ENCODE results near the gene LMO7. TPM values are rescaled to one million over a fixed set of nuclear protein-coding genes. Genes with fewer than 3 reads are reported as not detected.

The LMO7 gene
- total and polyA plus RNA-seq, 8 donors = 17.1 to 214 (median 72.4) TPM

DNA sequence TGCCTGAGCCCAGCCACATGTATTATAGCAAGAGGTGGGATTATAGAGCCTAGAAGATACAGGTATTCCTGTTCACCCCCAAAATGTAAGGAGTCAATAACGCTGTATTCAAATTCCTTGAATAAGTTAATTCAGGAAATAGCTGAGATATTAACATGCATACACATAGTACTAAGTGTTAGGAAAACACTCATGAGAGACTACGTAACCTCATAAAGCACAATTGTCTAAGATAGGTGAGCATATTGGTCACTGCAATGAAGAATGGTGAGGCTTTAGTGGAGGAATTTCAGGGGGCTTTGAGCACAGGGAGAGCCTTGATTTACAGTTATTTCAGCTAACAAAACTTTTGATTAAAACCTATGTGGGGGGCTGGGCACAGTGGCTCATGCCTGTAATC lies 161.6 kb downstream of the LMO7 start:
- H3K36me3 ChIP-seq = peaks cover 0 to 34% (median 19%) of the 10 kb centered on the region in 4 donors
- no peak overlapping the region for H3K4me3 ChIP-seq
- no peaks in the 10 kb centered on the region for H3K9me3 ChIP-seq
- no peak overlapping the region for H3K27ac ChIP-seq
- H3K27me3 ChIP-seq = no peaks in the 10 kb centered on the region
- DNase-seq = no peak
- TF ChIP-seq, protein P1, sequence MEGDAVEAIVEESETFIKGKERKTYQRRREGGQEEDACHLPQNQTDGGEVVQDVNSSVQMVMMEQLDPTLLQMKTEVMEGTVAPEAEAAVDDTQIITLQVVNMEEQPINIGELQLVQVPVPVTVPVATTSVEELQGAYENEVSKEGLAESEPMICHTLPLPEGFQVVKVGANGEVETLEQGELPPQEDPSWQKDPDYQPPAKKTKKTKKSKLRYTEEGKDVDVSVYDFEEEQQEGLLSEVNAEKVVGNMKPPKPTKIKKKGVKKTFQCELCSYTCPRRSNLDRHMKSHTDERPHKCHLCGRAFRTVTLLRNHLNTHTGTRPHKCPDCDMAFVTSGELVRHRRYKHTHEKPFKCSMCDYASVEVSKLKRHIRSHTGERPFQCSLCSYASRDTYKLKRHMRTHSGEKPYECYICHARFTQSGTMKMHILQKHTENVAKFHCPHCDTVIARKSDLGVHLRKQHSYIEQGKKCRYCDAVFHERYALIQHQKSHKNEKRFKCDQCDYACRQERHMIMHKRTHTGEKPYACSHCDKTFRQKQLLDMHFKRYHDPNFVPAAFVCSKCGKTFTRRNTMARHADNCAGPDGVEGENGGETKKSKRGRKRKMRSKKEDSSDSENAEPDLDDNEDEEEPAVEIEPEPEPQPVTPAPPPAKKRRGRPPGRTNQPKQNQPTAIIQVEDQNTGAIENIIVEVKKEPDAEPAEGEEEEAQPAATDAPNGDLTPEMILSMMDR (IDR thresholded peaks at IDR 0.05) = no peak
- WGBS, 5 donors = 93 to 100% (median 96%) methylated on average over 2 of the region's 2 CpGs
- intact Hi-C loops (cut with DNase I; ENCODE audit: low total_unique reads) = no loop called here
- peaks cover 1 to 30% (median 8%) of the 10 kb centered on the region in 4 donors for H3K4me1 ChIP-seq

DNA sequence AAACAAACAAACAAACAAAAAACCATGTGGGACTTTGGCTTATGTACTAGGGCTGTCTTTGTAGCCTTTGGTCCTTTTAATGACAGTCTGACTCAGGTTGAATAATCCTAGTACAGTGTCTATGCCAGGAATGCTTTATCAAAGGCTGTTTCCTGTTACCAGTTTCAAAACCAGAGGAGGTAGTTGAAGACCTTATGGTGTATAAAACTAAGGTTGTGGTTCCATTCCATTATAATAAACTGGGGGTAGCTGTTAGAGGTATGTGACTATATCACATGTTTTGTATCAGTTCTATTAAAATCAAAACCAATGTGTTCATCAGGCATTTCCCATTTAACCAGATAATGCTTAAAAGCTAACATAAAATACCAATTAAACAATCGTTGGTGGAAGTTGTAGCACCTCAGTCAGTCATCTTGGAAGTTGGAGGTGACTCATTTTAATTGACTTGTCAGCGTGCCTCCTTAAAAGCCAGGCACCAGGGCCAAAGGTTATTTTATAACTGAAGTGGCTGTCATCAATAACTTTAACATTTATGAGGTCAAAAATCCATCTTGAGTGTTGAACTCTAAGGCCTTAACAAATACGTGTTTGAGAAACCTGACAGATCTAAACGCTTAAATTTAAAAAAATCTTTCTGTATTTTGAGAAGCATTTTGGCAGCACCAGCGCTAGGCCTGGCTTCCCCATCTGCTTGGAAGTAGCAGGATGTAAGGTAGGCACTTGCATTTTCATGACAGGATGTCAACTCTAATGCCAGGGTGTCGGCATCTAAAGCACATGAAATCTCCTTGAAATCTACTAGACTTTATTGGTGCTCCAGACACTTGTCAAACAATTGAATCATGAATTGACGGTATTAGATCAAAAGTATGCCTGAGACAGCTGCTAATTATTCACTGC lies 162.5 kb downstream of the LMO7 start:
- Histone ChIP-seq H3K27me3 (no peaks in the 10 kb centered on the region), H3K4me3 (no peak overlapping the region), H3K9me3 (no peaks in the 10 kb centered on the region), H3K4me1 (peaks cover 0 to 39% (median 11%) of the 10 kb centered on the region in 4 donors), H3K36me3 (peaks cover 0 to 34% (median 19%) of the 10 kb centered on the region in 4 donors), H3K27ac (peak overlapping the region in 1 of 5 donors; percentile 1)
- no peak for DNase-seq
- TF ChIP-seq POLR2A (IDR thresholded peaks at IDR 0.05) (no peak), POLR2AphosphoS5 (IDR thresholded peaks at IDR 0.05) (no peak), EP300 (IDR thresholded peaks at IDR 0.05) (no peak)
- TF ChIP-seq, protein P1 (IDR thresholded peaks at IDR 0.05) = no peak
- 67 to 83% (median 79%) methylated on average over 7 of the region's 7 CpGs for WGBS, 5 donors
- intact Hi-C loops (cut with DNase I; ENCODE audit: low total_unique reads) = no loop called here

DNA sequence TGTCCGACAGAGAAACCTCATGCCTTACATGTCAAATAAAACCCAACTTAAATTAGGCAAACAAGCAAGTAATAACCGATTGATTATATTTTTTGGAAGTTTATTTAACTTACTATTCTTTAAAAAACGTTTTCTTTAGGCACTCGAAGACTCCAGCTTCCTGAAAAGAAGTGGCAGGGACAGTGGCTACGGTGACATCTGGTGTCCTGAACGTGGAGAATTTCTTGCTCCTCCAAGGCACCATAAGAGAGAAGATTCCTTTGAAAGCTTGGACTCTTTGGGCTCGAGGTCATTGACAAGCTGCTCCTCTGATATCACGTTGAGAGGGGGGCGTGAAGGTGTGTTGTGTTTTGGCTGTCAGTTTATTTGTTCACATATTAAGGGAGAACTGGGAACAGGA lies 164.4 kb downstream of the LMO7 start:
- TF ChIP-seq, protein P1 (IDR thresholded peaks at IDR 0.05) = no peak
- no peak for TF ChIP-seq POLR2AphosphoS5 (IDR thresholded peaks at IDR 0.05)
- TF ChIP-seq POLR2A (IDR thresholded peaks at IDR 0.05) = no peak
- TF ChIP-seq EP300 (IDR thresholded peaks at IDR 0.05) = no peak
- intact Hi-C loops (cut with DNase I; ENCODE audit: low total_unique reads) = no loop called here
- no peaks in the 10 kb centered on the region for H3K9me3 ChIP-seq
- peaks cover 0 to 50% (median 28%) of the 10 kb centered on the region in 4 donors for H3K36me3 ChIP-seq
- H3K4me1 ChIP-seq = peaks cover 0 to 41% (median 14%) of the 10 kb centered on the region in 4 donors
- no peaks in the 10 kb centered on the region for H3K27me3 ChIP-seq
- no peak overlapping the region for H3K27ac ChIP-seq
- WGBS, 5 donors = 58 to 69% (median 61%) methylated on average over 9 of the region's 9 CpGs
- no peak overlapping the region for H3K4me3 ChIP-seq
- no peak for DNase-seq

DNA sequence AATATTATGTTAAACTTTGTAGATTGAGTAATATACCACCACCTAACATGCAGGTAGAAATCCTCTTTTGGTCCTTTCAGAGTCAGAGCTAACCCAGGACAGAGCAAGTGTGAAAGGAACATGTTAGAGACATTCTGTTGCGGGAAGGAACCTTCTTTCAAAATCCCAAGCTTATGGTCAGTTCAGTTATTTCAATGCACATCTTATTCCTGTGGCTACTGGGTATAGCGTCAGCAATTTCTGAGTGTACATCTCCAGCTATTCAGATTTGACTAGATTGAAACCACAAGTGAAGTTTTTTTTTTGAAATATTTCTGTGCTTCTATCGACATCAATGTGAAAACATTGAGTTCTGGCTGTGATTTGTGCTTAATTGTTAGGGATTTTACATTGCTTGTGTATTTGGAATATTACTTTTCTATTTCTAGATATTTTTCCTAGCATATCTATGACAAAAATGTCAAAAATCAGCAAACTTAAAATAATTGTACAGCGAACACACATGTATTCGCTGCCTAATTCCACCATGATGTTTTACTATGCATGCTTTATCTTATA lies 165.3 kb downstream of the LMO7 start:
- H3K9me3 ChIP-seq = no peaks in the 10 kb centered on the region
- H3K4me3 ChIP-seq = no peak overlapping the region
- WGBS, 5 donors = 92 to 94% (median 93%) methylated on average over 5 of the region's 5 CpGs
- no peak for DNase-seq
- intact Hi-C loops (cut with DNase I; ENCODE audit: low total_unique reads) = no loop called here
- H3K4me1 ChIP-seq = peaks cover 0 to 41% (median 14%) of the 10 kb centered on the region in 4 donors
- peaks cover 0 to 57% (median 38%) of the 10 kb centered on the region in 4 donors for H3K36me3 ChIP-seq
- no peaks in the 10 kb centered on the region for H3K27me3 ChIP-seq
- TF ChIP-seq EP300 (IDR thresholded peaks at IDR 0.05) = no peak
- TF ChIP-seq, protein P1 (IDR thresholded peaks at IDR 0.05) = no peak
- TF ChIP-seq POLR2AphosphoS5 (IDR thresholded peaks at IDR 0.05) = no peak
- TF ChIP-seq POLR2A (IDR thresholded peaks at IDR 0.05) = no peak
- H3K27ac ChIP-seq = no peak overlapping the region

All from stomach (tissue), 9 donors.